Ovary (tissue), 3 donors: ENCODE measurements around the gene SLC22A1.

Source experiments
- CTCF ChIP-seq, 3 donors: fragments of 450-650 bp in 2 of 3; fragments of 200-600 bp in 1 of 3; IDR thresholded peaks; one replicate each; pipeline versions ENCODE4 v1.5.1 to v1.8.0; 2016 to 2022; ENCODE audit warnings: antibody characterized with exemption in 3 of 3, mild to moderate bottlenecking in 1 of 3
- EP300 ChIP-seq: sonication (generic); formaldehyde crosslinking; IDR thresholded peaks from one replicate; pipeline ENCODE4 v1.6.1; 2017; ENCODE audit warnings: antibody characterized with exemption
- POLR2A ChIP-seq: fragments of 450-650 bp; IDR thresholded peaks from one replicate; pipeline ENCODE4 v1.6.1; 2017; ENCODE audit warnings: antibody characterized with exemption, mild to moderate bottlenecking, moderate library complexity
- donor health status: DM: no; HTN: no; CAD: no.

GRCh38 chr6:160124007-160124406 lies 2.4 kb downstream of the SLC22A1 start:
- TF ChIP-seq CTCF (IDR thresholded peaks at IDR 0.05): no peak
- TF ChIP-seq EP300: no peak
- TF ChIP-seq POLR2A: no peak
